GM19324 (cell line): ENCODE data around the gene VWC2L.

Source experiments
- ATAC-seq: cut with Tn5 transposase; IDR thresholded peaks from one replicate; pipeline ENCODE4 v1.9.1; 2021; ENCODE audit warnings: mild to moderate bottlenecking, moderate library complexity; ENCODE audit not compliant: unreplicated experiment, low FRiP score

Gene VWC2L

DNA sequence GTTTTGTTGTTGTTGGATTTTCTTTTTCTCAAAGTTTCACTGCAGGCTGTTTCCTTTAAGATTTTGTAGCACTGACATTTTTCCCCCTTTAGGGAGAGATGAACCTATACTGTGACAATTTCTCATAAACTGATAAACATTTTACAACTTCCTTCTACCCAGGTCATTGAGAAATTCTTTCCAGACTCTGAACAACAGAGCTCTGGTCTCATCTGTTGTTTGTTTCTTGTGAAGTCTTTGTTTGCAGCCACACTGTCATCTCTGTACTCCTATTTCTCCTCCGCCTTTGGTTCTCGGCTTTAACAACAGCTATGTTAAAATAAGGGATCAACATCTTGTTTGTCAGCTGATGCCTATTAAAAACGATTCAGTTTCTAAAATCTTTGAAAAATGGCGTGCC, 167.6 kb downstream of the VWC2L start:
- ATAC-seq: no peak

DNA sequence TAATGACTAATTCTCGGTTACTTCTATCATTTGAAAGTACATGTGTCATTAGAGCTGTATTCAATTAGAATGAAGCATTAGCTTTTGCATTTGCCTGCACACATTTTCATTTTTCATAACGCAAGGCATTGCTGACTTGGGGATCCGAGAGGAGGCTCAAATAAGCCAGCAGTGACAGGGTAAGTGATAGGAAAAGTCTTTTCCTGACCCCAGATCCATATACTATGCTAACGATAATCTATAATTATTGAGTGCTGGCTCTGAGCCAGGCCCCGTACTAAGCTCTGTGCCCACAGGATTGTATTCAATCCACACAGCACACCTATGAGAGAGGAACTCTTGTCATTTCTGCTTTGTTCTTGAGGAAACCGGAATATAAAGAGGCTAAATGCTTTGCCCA, 168.2 kb downstream of the VWC2L start:
- ATAC-seq: no peak

DNA sequence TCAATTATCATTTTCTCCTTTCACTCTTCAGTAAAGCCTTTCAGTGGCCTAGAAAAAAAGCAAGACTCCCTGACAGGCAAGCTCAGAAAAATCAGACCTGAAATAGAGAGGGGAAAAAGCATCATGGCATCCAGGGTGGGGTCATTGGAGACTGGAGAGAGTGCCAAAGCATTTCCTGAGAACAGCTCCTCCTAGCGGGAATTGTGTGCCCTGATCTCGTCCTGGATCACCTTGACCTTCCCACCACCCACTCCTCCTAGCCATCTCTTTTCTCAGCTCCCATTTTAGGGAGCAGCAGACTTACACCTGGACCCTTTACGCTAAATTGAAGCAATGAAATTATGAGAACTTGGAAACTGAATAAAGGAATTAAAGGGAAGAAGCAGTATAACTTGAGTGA, 176.6 kb downstream of the VWC2L start:
- no peak for ATAC-seq

DNA sequence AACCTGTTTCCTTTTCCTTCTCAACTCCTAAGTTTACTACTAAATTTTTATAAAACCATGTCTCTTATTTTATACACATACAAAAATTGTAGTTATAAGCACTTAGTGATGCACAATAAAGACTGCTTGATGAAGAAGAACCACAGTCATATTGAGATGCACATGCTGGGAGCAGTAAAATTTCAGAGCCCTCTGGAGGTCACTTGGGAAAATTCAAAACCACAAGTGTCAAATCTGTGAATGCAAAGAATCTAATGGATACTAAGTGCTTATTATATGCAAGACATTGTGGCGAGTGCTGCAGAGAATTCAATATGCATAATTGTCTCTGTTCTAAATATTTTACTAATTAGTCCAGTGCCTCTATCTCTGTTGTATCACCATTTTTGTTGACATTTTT, 180.5 kb downstream of the VWC2L start:
- ATAC-seq: no peak

DNA sequence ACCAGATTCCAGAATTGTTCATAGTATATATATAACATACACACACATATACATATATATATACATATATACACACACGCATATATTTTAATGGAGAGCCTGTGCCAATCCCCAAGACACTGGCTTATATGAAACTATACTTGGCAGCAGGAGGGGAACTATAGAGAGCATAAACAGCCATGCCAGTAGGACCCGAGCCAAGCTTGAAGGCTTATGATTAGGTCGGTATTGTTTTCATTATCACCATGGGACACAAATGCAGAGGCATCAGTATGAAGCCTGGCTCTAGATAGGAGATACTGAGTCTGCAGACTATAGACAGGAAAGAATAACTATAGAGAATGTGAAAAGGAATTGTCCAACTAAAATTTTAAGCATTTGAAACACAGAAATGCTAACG, 181.2 kb downstream of the VWC2L start:
- ATAC-seq: no peak

DNA sequence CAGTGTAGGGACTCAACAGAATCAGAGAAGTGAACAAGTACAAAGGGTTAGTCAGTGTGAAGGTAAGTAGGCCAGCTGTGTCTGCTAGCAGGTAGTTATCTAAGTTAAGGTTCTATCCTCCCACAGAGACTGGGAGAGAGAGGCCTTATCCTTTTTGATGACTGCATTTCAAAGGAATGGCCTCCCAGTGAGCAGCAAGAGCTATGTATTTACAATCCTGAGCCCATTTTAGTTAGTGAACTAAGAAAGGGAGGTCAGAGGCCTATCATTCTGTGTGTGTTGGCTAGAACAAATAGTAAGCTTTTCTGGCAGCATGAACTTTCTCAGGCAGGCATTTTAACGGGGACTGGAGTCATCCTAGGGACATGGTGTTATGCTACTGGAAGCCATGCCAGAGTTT, 182.9 kb downstream of the VWC2L start:
- no peak for ATAC-seq

DNA sequence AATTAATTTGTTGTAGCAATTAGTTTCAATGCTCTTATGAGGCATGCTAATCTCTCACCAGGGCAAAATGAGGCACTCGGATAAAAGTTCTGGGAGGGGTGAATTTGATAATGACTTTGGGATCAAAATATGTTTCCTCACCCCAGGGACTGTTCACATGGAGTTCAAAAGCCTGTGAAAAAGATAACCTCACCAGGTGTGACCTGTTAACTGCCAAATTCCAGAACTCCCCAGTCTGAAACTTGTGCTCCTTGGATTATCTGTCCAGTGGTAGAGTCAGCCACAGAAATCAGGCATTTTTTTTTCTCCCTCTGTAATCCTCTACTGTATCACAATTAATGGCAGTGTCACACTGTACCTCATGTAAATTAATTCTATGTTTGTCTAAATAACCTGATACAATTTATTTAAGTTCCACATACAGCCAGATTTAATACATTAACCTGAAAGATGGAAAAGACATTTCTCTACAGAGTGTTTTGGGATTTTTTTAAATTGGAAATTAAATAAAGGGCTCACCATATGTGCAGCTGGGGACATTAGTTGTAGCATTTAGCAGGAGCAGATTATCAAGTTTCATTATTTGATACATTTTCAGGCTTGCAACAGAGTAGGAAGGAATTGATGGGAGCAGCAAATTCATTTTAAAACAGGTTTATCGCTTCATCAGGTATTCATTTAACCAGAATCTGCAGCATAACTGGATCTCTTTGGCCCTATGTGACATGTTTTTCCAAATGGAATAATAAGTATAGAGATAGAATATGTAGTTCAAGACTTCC, 191.2 kb downstream of the VWC2L start:
- no peak for ATAC-seq

DNA sequence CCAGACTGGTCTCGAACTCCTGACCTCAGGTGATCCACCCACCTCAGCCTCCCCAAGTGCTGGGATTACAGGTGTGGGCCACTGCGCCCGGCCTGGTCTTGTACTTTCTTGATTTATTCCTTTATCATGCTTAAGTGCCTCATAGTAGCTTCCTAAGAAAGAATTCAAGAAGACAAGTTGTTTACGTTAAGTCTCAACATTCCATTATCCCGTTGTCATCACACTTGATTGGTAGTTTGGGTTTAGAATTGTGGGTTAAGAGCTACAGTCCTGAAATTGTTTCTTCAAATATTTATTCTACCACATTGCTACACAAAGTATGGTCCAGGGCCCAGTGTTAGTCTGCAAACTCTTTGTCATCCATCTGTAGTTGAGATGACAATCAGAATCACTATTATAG, 194.0 kb downstream of the VWC2L start:
- no peak for ATAC-seq

DNA sequence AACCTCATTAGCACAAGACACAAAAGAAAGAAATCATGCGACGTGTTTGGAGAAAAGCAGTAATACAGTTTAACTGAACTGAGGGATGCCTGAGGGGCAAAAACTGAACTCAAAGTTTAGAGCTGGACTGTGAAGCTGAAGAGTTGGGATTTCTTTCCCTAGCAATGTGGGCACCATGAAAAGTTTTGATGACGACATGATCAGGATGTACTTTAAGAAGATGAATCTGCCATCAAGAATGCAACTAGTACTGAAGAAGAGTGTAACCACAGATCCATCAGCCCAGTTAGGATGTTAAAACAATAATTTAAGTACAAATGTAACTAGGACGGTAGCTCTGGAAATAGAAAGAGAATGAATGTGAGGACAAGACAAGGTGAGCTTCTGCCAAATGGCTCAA, 196.2 kb downstream of the VWC2L start:
- ATAC-seq: no peak

DNA sequence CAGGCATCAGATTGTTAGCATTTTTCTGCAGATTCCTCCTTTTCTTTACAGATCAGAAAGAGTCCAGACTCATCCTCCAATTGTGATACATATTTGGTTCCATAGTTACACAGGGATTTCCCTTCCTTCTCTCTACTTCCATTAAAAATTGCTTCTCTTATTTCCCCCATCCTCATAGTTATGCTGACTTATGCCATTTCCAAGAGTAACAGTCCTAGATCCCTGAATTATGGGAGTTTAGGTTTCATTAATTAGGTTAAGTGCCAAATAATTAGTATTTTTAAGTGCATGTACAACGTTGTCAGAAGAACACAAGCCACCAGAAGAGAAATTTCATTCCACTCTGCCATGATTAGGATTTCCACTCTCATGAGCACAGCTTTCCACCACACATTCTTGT, 200.2 kb downstream of the VWC2L start:
- ATAC-seq: no peak

DNA sequence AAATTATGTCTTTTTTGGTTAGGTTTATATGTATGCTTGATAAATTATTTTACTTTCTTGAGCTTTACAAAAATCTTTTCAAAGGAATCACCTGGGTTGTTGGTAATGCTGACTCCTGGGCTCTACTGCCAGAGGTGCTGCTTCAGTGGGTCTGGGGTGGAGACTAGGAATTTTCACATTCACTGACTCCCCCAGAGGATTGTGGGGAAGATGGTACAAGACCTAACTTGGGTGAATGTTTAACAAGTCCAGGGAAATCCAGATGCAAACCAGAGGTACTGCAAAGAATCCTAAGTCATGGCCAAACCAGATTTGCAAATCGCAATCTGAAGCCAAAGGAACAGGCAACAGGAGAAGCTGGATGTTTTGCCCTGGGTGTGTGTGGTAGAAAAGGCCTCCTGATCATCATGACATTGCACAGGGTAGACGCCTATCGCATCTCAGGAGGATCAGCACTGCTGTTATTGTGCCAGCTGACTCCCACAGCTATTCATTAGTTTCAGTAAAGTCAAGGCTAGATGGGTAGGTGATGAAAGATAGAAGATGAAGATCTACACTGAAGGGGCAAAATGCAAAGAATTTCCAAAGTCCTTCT, 213.4 kb downstream of the VWC2L start:
- ATAC-seq: no peak

DNA sequence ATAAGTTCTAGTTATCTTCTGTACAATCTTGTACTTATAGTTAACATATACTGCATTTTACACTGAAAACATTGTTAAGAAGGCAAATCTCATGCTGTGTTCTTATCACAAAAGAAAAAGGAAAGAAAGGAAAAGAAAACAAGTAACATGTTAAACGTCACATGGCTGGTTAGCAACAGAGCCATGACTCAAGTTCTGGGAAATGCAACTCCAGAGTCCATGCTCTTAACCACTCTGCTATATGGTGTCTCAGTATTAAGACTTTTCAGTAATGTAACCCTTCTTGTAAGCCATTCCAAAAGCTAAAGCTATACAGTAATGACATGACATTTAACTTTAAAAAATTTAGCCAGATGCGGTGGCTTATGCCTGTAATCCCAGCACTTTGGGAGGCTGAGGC, 217.2 kb downstream of the VWC2L start:
- ATAC-seq: no peak
